SK-N-SH treated with all-trans-retinoic acid at 6 μM for 48 hours (cell line): ENCODE measurements around the gene SC5D.

Experiments
- ARNTL ChIP-seq: fragments of 450-650 bp; formaldehyde crosslinking; IDR thresholded peaks from 2 replicates; pipeline ENCODE4 v1.5.0; 2020; ENCODE audit warnings: low read depth, mild to moderate bottlenecking, moderate library complexity, borderline replicate concordance
- ESRRG ChIP-seq: fragments of 250-450 bp; sonication (Bioruptor Pico); IDR thresholded peaks from 2 replicates; pipeline ENCODE4 v1.6.1; 2021; ENCODE audit warnings: mild to moderate bottlenecking
- RARB ChIP-seq: fragments of 250-450 bp; sonication (Bioruptor Pico); IDR thresholded peaks from 2 replicates; pipeline ENCODE4 v1.8.0; 2021; ENCODE audit warnings: mild to moderate bottlenecking, moderate library complexity
- SNAI2 ChIP-seq: fragments of 250-450 bp; sonication (Bioruptor Pico); IDR thresholded peaks from 2 replicates; pipeline ENCODE4 v1.5.0; 2020; ENCODE audit warnings: mild to moderate bottlenecking, moderate library complexity
- ZC3H10 ChIP-seq: fragments of 250-450 bp; sonication (Bioruptor Pico); IDR thresholded peaks from 2 replicates; pipeline ENCODE4 v1.5.1; 2021; ENCODE audit warnings: mild to moderate bottlenecking, moderate library complexity
- ZFP3 ChIP-seq: fragments of 250-450 bp; sonication (Bioruptor Pico); IDR thresholded peaks from 2 replicates; pipeline ENCODE4 v1.5.0; 2020; ENCODE audit warnings: mild to moderate bottlenecking, moderate library complexity
- ZNF8 ChIP-seq: fragments of 450-650 bp; formaldehyde crosslinking; IDR thresholded peaks from 2 replicates; pipeline ENCODE4 v1.5.0; 2020; ENCODE audit warnings: mild to moderate bottlenecking, moderate library complexity
- TF ChIP-seq, protein P1 (sequence below): fragments of 250-450 bp; sonication (Bioruptor Pico); IDR thresholded peaks from 2 replicates; pipeline ENCODE4 v1.5.1; 2021; ENCODE audit warnings: mild to moderate bottlenecking, moderate library complexity
- TF ChIP-seq, protein P2 (sequence below): fragments of 250-450 bp; sonication (Bioruptor Pico); IDR thresholded peaks from 2 replicates; pipeline ENCODE4 v1.5.0; 2020; ENCODE audit warnings: mild to moderate bottlenecking, moderate library complexity
- TF ChIP-seq, protein P3 (sequence below): fragments of 250-450 bp; sonication (Bioruptor Pico); IDR thresholded peaks from 2 replicates; pipeline ENCODE4 v1.8.0; 2021; ENCODE audit warnings: low read depth, mild to moderate bottlenecking, moderate library complexity, borderline replicate concordance
- TF ChIP-seq, protein P4 (sequence below): fragments of 250-450 bp; sonication (Bioruptor Pico); IDR thresholded peaks from 2 replicates; pipeline ENCODE4 v1.8.0; 2020; ENCODE audit warnings: mild to moderate bottlenecking, moderate library complexity, borderline replicate concordance

DNA sequence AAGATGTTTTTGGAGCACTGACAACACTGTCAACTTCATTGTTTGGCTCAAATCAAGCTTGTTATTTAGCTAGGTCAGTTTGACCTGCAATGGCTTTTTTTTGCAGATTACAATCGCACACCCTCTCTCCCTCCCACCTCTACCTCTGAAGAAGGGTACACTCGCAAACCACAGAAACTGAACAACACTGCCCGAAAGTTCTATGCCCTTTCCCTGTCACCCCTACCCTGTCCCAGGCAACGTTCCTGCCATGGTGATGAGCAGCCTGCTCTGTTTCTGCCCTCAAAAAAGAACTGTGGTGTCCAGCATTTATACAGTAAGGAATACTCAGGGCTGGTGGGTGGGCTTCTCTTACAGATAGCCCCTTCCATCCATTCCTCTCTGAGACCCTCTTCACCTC is 33.7 kb downstream of the SC5D start:
- TF ChIP-seq ZFP3, result no peak
- TF ChIP-seq RARB (CRISPR knock-in tag), result no peak
- TF ChIP-seq, protein P1, sequence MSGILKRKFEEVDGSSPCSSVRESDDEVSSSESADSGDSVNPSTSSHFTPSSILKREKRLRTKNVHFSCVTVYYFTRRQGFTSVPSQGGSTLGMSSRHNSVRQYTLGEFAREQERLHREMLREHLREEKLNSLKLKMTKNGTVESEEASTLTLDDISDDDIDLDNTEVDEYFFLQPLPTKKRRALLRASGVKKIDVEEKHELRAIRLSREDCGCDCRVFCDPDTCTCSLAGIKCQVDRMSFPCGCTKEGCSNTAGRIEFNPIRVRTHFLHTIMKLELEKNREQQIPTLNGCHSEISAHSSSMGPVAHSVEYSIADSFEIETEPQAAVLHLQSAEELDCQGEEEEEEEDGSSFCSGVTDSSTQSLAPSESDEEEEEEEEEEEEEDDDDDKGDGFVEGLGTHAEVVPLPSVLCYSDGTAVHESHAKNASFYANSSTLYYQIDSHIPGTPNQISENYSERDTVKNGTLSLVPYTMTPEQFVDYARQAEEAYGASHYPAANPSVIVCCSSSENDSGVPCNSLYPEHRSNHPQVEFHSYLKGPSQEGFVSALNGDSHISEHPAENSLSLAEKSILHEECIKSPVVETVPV (CRISPR knock-in tag), result no peak
- TF ChIP-seq, protein P2, sequence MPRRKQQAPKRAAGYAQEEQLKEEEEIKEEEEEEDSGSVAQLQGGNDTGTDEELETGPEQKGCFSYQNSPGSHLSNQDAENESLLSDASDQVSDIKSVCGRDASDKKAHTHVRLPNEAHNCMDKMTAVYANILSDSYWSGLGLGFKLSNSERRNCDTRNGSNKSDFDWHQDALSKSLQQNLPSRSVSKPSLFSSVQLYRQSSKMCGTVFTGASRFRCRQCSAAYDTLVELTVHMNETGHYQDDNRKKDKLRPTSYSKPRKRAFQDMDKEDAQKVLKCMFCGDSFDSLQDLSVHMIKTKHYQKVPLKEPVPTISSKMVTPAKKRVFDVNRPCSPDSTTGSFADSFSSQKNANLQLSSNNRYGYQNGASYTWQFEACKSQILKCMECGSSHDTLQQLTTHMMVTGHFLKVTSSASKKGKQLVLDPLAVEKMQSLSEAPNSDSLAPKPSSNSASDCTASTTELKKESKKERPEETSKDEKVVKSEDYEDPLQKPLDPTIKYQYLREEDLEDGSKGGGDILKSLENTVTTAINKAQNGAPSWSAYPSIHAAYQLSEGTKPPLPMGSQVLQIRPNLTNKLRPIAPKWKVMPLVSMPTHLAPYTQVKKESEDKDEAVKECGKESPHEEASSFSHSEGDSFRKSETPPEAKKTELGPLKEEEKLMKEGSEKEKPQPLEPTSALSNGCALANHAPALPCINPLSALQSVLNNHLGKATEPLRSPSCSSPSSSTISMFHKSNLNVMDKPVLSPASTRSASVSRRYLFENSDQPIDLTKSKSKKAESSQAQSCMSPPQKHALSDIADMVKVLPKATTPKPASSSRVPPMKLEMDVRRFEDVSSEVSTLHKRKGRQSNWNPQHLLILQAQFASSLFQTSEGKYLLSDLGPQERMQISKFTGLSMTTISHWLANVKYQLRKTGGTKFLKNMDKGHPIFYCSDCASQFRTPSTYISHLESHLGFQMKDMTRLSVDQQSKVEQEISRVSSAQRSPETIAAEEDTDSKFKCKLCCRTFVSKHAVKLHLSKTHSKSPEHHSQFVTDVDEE (CRISPR knock-in tag), result no peak
- no peak for TF ChIP-seq SNAI2 (CRISPR knock-in tag)
- TF ChIP-seq, protein P3, sequence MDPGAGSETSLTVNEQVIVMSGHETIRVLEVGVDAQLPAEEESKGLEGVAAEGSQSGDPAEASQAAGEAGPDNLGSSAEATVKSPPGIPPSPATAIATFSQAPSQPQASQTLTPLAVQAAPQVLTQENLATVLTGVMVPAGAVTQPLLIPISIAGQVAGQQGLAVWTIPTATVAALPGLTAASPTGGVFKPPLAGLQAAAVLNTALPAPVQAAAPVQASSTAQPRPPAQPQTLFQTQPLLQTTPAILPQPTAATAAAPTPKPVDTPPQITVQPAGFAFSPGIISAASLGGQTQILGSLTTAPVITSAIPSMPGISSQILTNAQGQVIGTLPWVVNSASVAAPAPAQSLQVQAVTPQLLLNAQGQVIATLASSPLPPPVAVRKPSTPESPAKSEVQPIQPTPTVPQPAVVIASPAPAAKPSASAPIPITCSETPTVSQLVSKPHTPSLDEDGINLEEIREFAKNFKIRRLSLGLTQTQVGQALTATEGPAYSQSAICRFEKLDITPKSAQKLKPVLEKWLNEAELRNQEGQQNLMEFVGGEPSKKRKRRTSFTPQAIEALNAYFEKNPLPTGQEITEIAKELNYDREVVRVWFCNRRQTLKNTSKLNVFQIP (CRISPR knock-in tag), result no peak
- no peak for TF ChIP-seq ZNF8 (CRISPR knock-in tag)
- TF ChIP-seq ESRRG (CRISPR knock-in tag), result no peak
- TF ChIP-seq ZC3H10 (CRISPR knock-in tag), result no peak
- TF ChIP-seq, protein P4, sequence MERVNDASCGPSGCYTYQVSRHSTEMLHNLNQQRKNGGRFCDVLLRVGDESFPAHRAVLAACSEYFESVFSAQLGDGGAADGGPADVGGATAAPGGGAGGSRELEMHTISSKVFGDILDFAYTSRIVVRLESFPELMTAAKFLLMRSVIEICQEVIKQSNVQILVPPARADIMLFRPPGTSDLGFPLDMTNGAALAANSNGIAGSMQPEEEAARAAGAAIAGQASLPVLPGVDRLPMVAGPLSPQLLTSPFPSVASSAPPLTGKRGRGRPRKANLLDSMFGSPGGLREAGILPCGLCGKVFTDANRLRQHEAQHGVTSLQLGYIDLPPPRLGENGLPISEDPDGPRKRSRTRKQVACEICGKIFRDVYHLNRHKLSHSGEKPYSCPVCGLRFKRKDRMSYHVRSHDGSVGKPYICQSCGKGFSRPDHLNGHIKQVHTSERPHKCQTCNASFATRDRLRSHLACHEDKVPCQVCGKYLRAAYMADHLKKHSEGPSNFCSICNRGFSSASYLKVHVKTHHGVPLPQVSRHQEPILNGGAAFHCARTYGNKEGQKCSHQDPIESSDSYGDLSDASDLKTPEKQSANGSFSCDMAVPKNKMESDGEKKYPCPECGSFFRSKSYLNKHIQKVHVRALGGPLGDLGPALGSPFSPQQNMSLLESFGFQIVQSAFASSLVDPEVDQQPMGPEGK (CRISPR knock-in tag), result no peak
- TF ChIP-seq ARNTL (CRISPR knock-in tag), result no peak
